Sigmoid colon (tissue), 4 donors: ENCODE data around the gene HMX3.

Experiments used
- CTCF ChIP-seq, 4 experiments: fragments of 450-650 bp in 3 of 4; fragments of 200-600 bp in 1 of 4; IDR thresholded peaks; one replicate each; pipeline ENCODE4 v1.5.1; 2016 to 2019; ENCODE audit warnings: antibody characterized with exemption in 4 of 4, mild to moderate bottlenecking in 3 of 4, moderate library complexity in 2 of 4
- EP300 ChIP-seq, 4 donors: sonication (generic); formaldehyde crosslinking; IDR thresholded peaks; one replicate each; pipeline ENCODE4 v1.6.1; 2017; ENCODE audit warnings: antibody characterized with exemption in 4 of 4
- POLR2A ChIP-seq, 2 donors: fragments of 450-650 bp; IDR thresholded peaks; one replicate each; pipeline ENCODE4 v1.6.1; 2016; ENCODE audit warnings: antibody characterized with exemption in 2 of 2, mild to moderate bottlenecking in 2 of 2, moderate library complexity in 2 of 2
- POLR2AphosphoS5 ChIP-seq, 4 donors: sonication (generic); formaldehyde crosslinking; IDR thresholded peaks; one replicate each; pipeline ENCODE4 v1.6.1; 2017; ENCODE audit warnings: antibody characterized with exemption in 4 of 4

- TF ChIP-seq CTCF (IDR thresholded peaks at IDR 0.05) (no peak), POLR2A (IDR thresholded peaks at IDR 0.05) (no peak), POLR2AphosphoS5 (IDR thresholded peaks at IDR 0.05) (peak in 2 of 4 donors; percentile 40 to 52), EP300 (IDR thresholded peaks at IDR 0.05) (no peak)
These were observed 16.0 kb downstream of the HMX3 start for GRCh38 chr10:123151737-123152135.
